ENCODE data around the gene SSR2.

SSR2 gene

DNA sequence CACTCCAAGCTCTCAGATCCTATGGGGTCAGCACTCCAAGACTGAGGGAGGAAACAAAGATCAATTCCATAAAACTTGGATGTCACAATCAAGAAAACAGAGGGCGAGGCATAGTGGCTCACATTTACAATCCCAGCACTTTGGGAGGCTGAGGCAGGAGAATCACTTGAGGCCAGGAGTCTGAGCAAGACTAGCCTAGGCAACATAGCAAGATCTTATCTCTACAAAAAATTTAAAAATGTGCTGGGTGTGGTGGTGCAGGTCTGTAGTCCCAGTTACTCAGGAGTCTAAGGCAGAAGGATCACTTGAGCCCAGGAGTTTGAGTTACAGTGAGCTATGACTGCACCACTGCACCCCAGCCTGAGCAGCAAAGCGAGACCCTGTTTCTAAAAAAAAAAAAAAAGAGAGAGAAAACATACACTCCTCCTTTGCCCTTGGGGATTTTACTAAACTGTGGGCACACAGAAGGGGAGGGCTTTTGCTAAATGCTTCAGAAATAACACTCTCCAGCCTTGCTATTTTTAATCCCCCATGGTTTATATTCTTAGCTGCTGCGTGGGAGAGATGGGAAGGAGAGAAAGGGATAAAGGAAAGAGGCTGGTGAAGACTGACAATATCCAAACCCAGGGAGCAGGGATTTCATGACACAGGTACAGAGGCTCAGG lies 60.5 kb downstream of the SSR2 start:
- Histone ChIP-seq H4K20me1 (ENCODE audit: insufficient read depth, low read length, poor library complexity, severe bottlenecking) (peaks cover 42% of the 10 kb centered on the region), H3K36me3 (ENCODE audit: insufficient read depth, low read length) (peaks cover 88% of the 10 kb centered on the region), H3K9me2 (replicated peaks; ENCODE audit: low read depth, low read length) (no peaks in the 10 kb centered on the region), H3K9ac (ENCODE audit: low read depth, low read length, poor library complexity, severe bottlenecking) (no peak overlapping the region), H3F3A (ENCODE audit: low read depth) (no peaks in the 10 kb centered on the region; the same call in 1 of the 2 replicates), H2AFZ (ENCODE audit: low read length) (no peak overlapping the region), H3K4me2 (ENCODE audit: low read depth, low read length, poor library complexity, severe bottlenecking) (no peak overlapping the region), H3K9me3 (ENCODE audit: insufficient read depth, low read depth, low read length) (no peaks in the 10 kb centered on the region), H3K79me2 (ENCODE audit: insufficient read depth, low read length) (peaks cover 23% of the 10 kb centered on the region; the same call in 1 of the 2 replicates), H3K4me1 (ENCODE audit: insufficient read depth, low read length, poor library complexity, severe bottlenecking) (no peaks in the 10 kb centered on the region), H3K27me3 (ENCODE audit: insufficient read depth, low read length, poor library complexity, severe bottlenecking) (no peaks in the 10 kb centered on the region), H3K4me3 (ENCODE audit: low read length, poor library complexity, severe bottlenecking) (no peak overlapping the region)
- TF ChIP-seq, protein P1, sequence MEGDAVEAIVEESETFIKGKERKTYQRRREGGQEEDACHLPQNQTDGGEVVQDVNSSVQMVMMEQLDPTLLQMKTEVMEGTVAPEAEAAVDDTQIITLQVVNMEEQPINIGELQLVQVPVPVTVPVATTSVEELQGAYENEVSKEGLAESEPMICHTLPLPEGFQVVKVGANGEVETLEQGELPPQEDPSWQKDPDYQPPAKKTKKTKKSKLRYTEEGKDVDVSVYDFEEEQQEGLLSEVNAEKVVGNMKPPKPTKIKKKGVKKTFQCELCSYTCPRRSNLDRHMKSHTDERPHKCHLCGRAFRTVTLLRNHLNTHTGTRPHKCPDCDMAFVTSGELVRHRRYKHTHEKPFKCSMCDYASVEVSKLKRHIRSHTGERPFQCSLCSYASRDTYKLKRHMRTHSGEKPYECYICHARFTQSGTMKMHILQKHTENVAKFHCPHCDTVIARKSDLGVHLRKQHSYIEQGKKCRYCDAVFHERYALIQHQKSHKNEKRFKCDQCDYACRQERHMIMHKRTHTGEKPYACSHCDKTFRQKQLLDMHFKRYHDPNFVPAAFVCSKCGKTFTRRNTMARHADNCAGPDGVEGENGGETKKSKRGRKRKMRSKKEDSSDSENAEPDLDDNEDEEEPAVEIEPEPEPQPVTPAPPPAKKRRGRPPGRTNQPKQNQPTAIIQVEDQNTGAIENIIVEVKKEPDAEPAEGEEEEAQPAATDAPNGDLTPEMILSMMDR (conservative IDR thresholded peaks at IDR 0.05; ENCODE audit: low read length): no peak
- no peak for TF ChIP-seq EZH2phosphoT487 (IDR thresholded peaks at IDR 0.05; ENCODE audit: borderline replicate concordance)
